ENCODE measurements around the gene EIF2B5. TPM values are rescaled to one million over a fixed set of nuclear protein-coding genes. Genes with fewer than 3 reads are reported as not detected.
A peak's percentile ranks its signal among the peaks of the same experiment; 100 is the strongest.

Gene EIF2B5
- total and polyA plus RNA-seq, 9 of the 15 experiments (the other 6 are each of a cell fraction or from before 2014, with no cell fraction given): 19.1 to 92.4 (median 74.0) TPM

GRCh38 chr3:184085389-184085852, 49.7 kb upstream of the EIF2B5 start:
- FAIRE-seq: peak; percentile 82
- H4K20me1 ChIP-seq (replicated peaks; ENCODE audit: control insufficient read depth, insufficient read depth, low read length): no peaks in the 10 kb centered on the region
- H3K79me2 ChIP-seq (ENCODE audit: control insufficient read depth, insufficient read depth, low read length): no peaks in the 10 kb centered on the region
- no TSS peak for BruUV-seq (replicated peaks)
- no peak overlapping the region for H3K9ac ChIP-seq (ENCODE audit: insufficient read depth in 1 of 2, low read depth in 2 of 2, low read length in 2 of 2)
- ChIA-PET CTCF (ENCODE audit: low intra/inter-chr PET ratio) (no interaction called here), POLR2A (no interaction called here)
- in situ Hi-C loops (cut with MboI): no loop called here
- WGBS (ENCODE audit: insufficient coverage, low coverage, missing lambda C conversion rate): 2% methylated on average over 3 of the region's 3 CpGs
- no peaks in the 10 kb centered on the region for H3K9me3 ChIP-seq (replicated peaks; ENCODE audit: control insufficient read depth, insufficient read depth, low read depth, low read length)
- intact Hi-C loops (cut with micrococcal nuclease): no loop called here
- no peaks in the 10 kb centered on the region; a peak in 1 of 5 replicates for H3K27me3 ChIP-seq (ENCODE audit: control insufficient read depth in 2 of 2, insufficient read depth in 2 of 2, low read length in 2 of 2)
- peak; percentile 74 for ATAC-seq
- no peak overlapping the region for H2AFZ ChIP-seq (ENCODE audit: low read depth, low read length)
- H3K4me1 ChIP-seq (replicated peaks in 1 of 2; ENCODE audit: control insufficient read depth in 2 of 2, insufficient read depth in 2 of 2, low read length in 2 of 2): peaks cover 4 to 18% of the 10 kb centered on the region in 2 experiments; a peak in 3 of 5 replicates
- H3K27ac ChIP-seq (ENCODE audit: extremely low read depth, low read depth, low read length): no peak overlapping the region
- H3K4me3 ChIP-seq: no peak overlapping the region
- peak in 2 of 4 experiments; percentile 46 to 53 for DNase-seq (ENCODE audit: extremely low read depth in 1 of 4, low spot score in 3 of 4)
- H3K4me2 ChIP-seq (ENCODE audit: insufficient read depth, low read length): no peak overlapping the region
- no peaks in the 10 kb centered on the region for H3K36me3 ChIP-seq (ENCODE audit: control insufficient read depth, insufficient read depth, low read length)
- H3K9me1 ChIP-seq (ENCODE audit: control insufficient read depth, insufficient read depth, low read length): no peaks in the 10 kb centered on the region
- TF ChIP-seq POLR2AphosphoS2 (IDR thresholded peaks at IDR 0.05; ENCODE audit: low read length) (no peak), TAF9B (IDR thresholded peaks at IDR 0.05; ENCODE audit: partially characterized antibody) (no peak), ELF2 (CRISPR knock-in tag; IDR thresholded peaks at IDR 0.05) (no peak), HMBOX1 (IDR thresholded peaks at IDR 0.05) (peak; percentile 69; the same call in 1 of the 2 replicates), MAFF (IDR thresholded peaks at IDR 0.05; ENCODE audit: low read length) (no peak), ZNF3 (CRISPR knock-in tag; IDR thresholded peaks at IDR 0.05) (no peak), CTBP1 (IDR thresholded peaks at IDR 0.05; ENCODE audit: borderline replicate concordance) (peak; percentile 66; the same call in 1 of the 2 replicates), GATA2 (CRISPR knock-in tag; IDR thresholded peaks at IDR 0.05) (no peak), DACH1 (IDR thresholded peaks at IDR 0.05; ENCODE audit: partially characterized antibody) (peak; percentile 25), ETV1 (tag; conservative IDR thresholded peaks at IDR 0.05; ENCODE audit: low read depth) (peak; percentile 87), DPF2 (IDR thresholded peaks at IDR 0.05) (peak; percentile 82), SMARCA5 (IDR thresholded peaks at IDR 0.05) (no peak), PKNOX1 (IDR thresholded peaks at IDR 0.05) (peak; percentile 95), ZFPM2 (CRISPR knock-in tag; IDR thresholded peaks at IDR 0.05) (no peak), STAT5A (IDR thresholded peaks at IDR 0.05; ENCODE audit: borderline replicate concordance, low read length) (no peak), SNRNP70 (optimal IDR thresholded peaks at IDR 0.05; ENCODE audit: low read depth, low read length) (no peak), RBM17 (IDR thresholded peaks at IDR 0.05; ENCODE audit: borderline replicate concordance, low read depth, low read length) (no peak), CBFA2T3 (IDR thresholded peaks at IDR 0.05) (peak; percentile 78), PBX2 (CRISPR knock-in tag; IDR thresholded peaks at IDR 0.05; ENCODE audit: low read depth) (no peak), PBX2 (tag; conservative IDR thresholded peaks at IDR 0.05; ENCODE audit: low read depth) (peak; percentile 92)
